ENCODE measurements around the gene CCDC158.

- TF ChIP-seq, protein P1, sequence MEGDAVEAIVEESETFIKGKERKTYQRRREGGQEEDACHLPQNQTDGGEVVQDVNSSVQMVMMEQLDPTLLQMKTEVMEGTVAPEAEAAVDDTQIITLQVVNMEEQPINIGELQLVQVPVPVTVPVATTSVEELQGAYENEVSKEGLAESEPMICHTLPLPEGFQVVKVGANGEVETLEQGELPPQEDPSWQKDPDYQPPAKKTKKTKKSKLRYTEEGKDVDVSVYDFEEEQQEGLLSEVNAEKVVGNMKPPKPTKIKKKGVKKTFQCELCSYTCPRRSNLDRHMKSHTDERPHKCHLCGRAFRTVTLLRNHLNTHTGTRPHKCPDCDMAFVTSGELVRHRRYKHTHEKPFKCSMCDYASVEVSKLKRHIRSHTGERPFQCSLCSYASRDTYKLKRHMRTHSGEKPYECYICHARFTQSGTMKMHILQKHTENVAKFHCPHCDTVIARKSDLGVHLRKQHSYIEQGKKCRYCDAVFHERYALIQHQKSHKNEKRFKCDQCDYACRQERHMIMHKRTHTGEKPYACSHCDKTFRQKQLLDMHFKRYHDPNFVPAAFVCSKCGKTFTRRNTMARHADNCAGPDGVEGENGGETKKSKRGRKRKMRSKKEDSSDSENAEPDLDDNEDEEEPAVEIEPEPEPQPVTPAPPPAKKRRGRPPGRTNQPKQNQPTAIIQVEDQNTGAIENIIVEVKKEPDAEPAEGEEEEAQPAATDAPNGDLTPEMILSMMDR (conservative IDR thresholded peaks at IDR 0.05; ENCODE audit: low read depth, low read length): no peak
- TF ChIP-seq RFX5 (IDR thresholded peaks at IDR 0.05; ENCODE audit: low read depth, low read length): no peak
- no peak for TF ChIP-seq POLR2A (IDR thresholded peaks at IDR 0.05; ENCODE audit: low read depth, low read length)
- TF ChIP-seq FOS (IDR thresholded peaks at IDR 0.05; ENCODE audit: low read depth, low read length): no peak
- TF ChIP-seq RAD21 (IDR thresholded peaks at IDR 0.05; ENCODE audit: low read length): no peak
- no peak for TF ChIP-seq RCOR1 (IDR thresholded peaks at IDR 0.05; ENCODE audit: insufficient replicate concordance, low read length)
- TF ChIP-seq, protein P2, sequence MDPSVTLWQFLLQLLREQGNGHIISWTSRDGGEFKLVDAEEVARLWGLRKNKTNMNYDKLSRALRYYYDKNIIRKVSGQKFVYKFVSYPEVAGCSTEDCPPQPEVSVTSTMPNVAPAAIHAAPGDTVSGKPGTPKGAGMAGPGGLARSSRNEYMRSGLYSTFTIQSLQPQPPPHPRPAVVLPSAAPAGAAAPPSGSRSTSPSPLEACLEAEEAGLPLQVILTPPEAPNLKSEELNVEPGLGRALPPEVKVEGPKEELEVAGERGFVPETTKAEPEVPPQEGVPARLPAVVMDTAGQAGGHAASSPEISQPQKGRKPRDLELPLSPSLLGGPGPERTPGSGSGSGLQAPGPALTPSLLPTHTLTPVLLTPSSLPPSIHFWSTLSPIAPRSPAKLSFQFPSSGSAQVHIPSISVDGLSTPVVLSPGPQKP (IDR thresholded peaks at IDR 0.05; ENCODE audit: borderline replicate concordance, low read depth, low read length): no peak
- no peak for TF ChIP-seq USF2 (IDR thresholded peaks at IDR 0.05; ENCODE audit: low read depth, low read length)
- TF ChIP-seq MAFK (IDR thresholded peaks at IDR 0.05; ENCODE audit: low read depth, low read length): no peak
- TF ChIP-seq MXI1 (IDR thresholded peaks at IDR 0.05; ENCODE audit: borderline replicate concordance, low read depth, low read length): no peak
- TF ChIP-seq SMC3 (IDR thresholded peaks at IDR 0.05; ENCODE audit: low read depth, low read length): no peak
- no peak for TF ChIP-seq NFE2L2 (IDR thresholded peaks at IDR 0.05; ENCODE audit: low read depth, low read length)
- TF ChIP-seq CEBPB (IDR thresholded peaks at IDR 0.05; ENCODE audit: low read depth, low read length): no peak
- no peak for TF ChIP-seq MAZ (IDR thresholded peaks at IDR 0.05; ENCODE audit: borderline replicate concordance, low read depth, low read length)
Measured at GRCh38 chr4:76445911-76446310, 25.0 kb upstream of the CCDC158 start.
